ENCODE data around the gene NFIC.

NFIC gene

GRCh38 chr19:3433805-3434540 lies 67.6 kb downstream of the NFIC start:
- H2BK5ac ChIP-seq (ENCODE audit: low read depth, low read length, poor library complexity, severe bottlenecking): no peak overlapping the region
- H4K91ac ChIP-seq (ENCODE audit: low read length): peak overlapping the region; percentile 10
- H3K4me3 ChIP-seq (ENCODE audit: insufficient read depth in 1 of 2, low read depth in 1 of 2, low read length in 2 of 2): no peak overlapping the region
- no peak overlapping the region for H4K8ac ChIP-seq (ENCODE audit: low read length)
- H3K4me1 ChIP-seq (ENCODE audit: control insufficient read depth, insufficient read depth, low read depth, low read length): peaks cover 9% of the 10 kb centered on the region
- H2BK120ac ChIP-seq (ENCODE audit: low read depth, low read length): no peak overlapping the region
- no peak overlapping the region for H3K18ac ChIP-seq (ENCODE audit: low read depth in 1 of 2, low read length in 2 of 2)
- H2BK15ac ChIP-seq (ENCODE audit: low read depth, poor library complexity, severe bottlenecking): peak overlapping the region; percentile 12
- WGBS: 90% methylated on average over 11 of the region's 11 CpGs
- no peaks in the 10 kb centered on the region for H3K27me3 ChIP-seq (ENCODE audit: control insufficient read depth in 1 of 2, insufficient read depth in 1 of 2, low read length in 2 of 2)
- no peak overlapping the region for H2AFZ ChIP-seq (ENCODE audit: low read depth, low read length)
- peak overlapping the region; percentile 80 for H3K9ac ChIP-seq (ENCODE audit: low read length)
- H3K27ac ChIP-seq (ENCODE audit: low read length, poor library complexity, severe bottlenecking): no peak overlapping the region
- H2AK5ac ChIP-seq (ENCODE audit: low read length, severe bottlenecking): no peak overlapping the region
- H3K23ac ChIP-seq (ENCODE audit: low read length in 2 of 2): no peak overlapping the region
- peaks cover 49 to 53% of the 10 kb centered on the region in 2 experiments for H3K36me3 ChIP-seq (ENCODE audit: control insufficient read depth in 1 of 2, insufficient read depth in 2 of 2, low read depth in 1 of 2, low read length in 2 of 2)
- peaks cover 42% of the 10 kb centered on the region for H3K79me1 ChIP-seq (replicated peaks; ENCODE audit: low read length, poor library complexity, severe bottlenecking)
- H3K4me2 ChIP-seq (ENCODE audit: low read length, poor library complexity, severe bottlenecking): no peak overlapping the region
- peak overlapping the region; percentile 11 to 21 for H2BK12ac ChIP-seq (ENCODE audit: low read length in 2 of 2)
- H3K4ac ChIP-seq (ENCODE audit: low read depth in 1 of 2, low read length in 2 of 2): no peak overlapping the region
- no peak for DNase-seq
- no peak overlapping the region for H3K14ac ChIP-seq (ENCODE audit: low read length in 2 of 2)
- H3K9me3 ChIP-seq (ENCODE audit: control insufficient read depth, low read length): peaks cover 10% of the 10 kb centered on the region

DNA sequence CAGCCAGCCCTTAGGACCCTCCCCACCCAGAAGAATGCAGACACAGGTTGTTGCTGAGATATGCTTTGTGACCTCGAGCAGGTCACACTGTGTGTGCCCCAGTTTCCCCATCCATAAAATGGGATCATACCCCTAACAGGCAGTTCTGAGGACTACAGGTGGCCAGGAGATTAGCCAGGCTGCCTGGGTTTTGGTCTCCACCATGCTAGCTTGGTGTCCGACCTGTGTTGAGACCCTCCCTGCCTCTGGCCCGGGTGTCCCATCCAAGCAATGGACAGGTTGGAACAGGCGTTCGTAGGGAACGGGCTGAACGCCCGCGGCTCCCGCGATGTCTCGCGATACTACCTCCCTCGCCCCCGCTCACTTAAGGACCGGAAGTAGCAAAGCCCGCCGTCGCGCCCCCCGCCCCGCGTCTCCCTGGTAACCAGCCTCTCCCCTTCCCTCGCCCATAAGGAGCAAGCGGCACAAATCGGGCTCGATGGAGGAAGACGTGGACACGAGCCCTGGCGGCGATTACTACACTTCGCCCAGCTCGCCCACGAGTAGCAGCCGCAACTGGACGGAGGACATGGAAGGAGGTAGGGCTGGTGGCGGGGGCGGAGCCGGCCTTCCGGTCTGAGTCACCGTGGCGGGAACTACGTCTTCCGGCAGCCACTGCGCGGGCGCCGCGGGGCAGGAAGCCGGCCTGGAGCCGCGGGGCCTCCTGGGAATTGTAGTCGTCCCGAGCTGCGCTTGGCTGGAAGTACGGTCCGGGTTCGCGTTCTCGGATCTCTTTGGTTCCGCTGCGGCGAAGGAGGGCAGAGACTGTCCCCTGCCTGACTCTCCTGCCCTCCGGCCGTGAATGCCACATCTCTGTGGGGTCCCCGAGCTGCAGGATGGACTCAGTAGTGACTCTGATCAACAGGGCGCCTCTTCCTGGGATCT lies 68.5 kb downstream of the NFIC start:
- Histone ChIP-seq H3K79me1 (replicated peaks; ENCODE audit: low read length, poor library complexity, severe bottlenecking) (peaks cover 43% of the 10 kb centered on the region), H3K23ac (ENCODE audit: low read length in 2 of 2) (peak overlapping the region in 1 of 2 experiments; percentile 42), H2BK15ac (ENCODE audit: low read depth, poor library complexity, severe bottlenecking) (peak overlapping the region; percentile 55), H3K36me3 (ENCODE audit: control insufficient read depth in 1 of 2, insufficient read depth in 2 of 2, low read depth in 1 of 2, low read length in 2 of 2) (peaks cover 50 to 54% of the 10 kb centered on the region in 2 experiments), H3K4me2 (ENCODE audit: low read length, poor library complexity, severe bottlenecking) (peak overlapping the region; percentile 64), H3K4me3 (ENCODE audit: insufficient read depth in 1 of 2, low read depth in 1 of 2, low read length in 2 of 2) (peak overlapping the region; percentile 63 to 71), H2BK5ac (ENCODE audit: low read depth, low read length, poor library complexity, severe bottlenecking) (peak overlapping the region; percentile 21), H3K18ac (ENCODE audit: low read depth in 1 of 2, low read length in 2 of 2) (peak overlapping the region; percentile 49 to 100), H2AK5ac (ENCODE audit: low read length, severe bottlenecking) (peak overlapping the region; percentile 3), H4K91ac (ENCODE audit: low read length) (peak overlapping the region; percentile 73), H3K9me3 (ENCODE audit: control insufficient read depth, low read length) (peaks cover 10% of the 10 kb centered on the region), H2BK12ac (ENCODE audit: low read length in 2 of 2) (peak overlapping the region in 1 of 2 experiments; percentile 4), H3K9ac (ENCODE audit: low read length) (peak overlapping the region; percentile 82), H3K14ac (ENCODE audit: low read length in 2 of 2) (peak overlapping the region in 1 of 2 experiments; percentile 77), H2BK120ac (ENCODE audit: low read depth, low read length) (peak overlapping the region; percentile 55), H3K4me1 (ENCODE audit: control insufficient read depth, insufficient read depth, low read depth, low read length) (peaks cover 9% of the 10 kb centered on the region), H3K27ac (ENCODE audit: low read length, poor library complexity, severe bottlenecking) (peak overlapping the region; percentile 81), H4K8ac (ENCODE audit: low read length) (peak overlapping the region; percentile 80), H3K27me3 (ENCODE audit: control insufficient read depth in 1 of 2, insufficient read depth in 1 of 2, low read length in 2 of 2) (no peaks in the 10 kb centered on the region), H3K4ac (ENCODE audit: low read depth in 1 of 2, low read length in 2 of 2) (peak overlapping the region; percentile 18 to 92), H2AFZ (ENCODE audit: low read depth, low read length) (no peak overlapping the region)
- DNase-seq: peak; percentile 97
- 1% methylated on average over 64 of the region's 67 CpGs for WGBS

- H4K8ac ChIP-seq (ENCODE audit: low read length): peak overlapping the region; percentile 8
- H4K91ac ChIP-seq (ENCODE audit: low read length): no peak overlapping the region
- no peak overlapping the region for H3K23ac ChIP-seq (ENCODE audit: low read length in 2 of 2)
- H2AFZ ChIP-seq (ENCODE audit: low read depth, low read length): no peak overlapping the region
- H2BK5ac ChIP-seq (ENCODE audit: low read depth, low read length, poor library complexity, severe bottlenecking): no peak overlapping the region
- H3K27me3 ChIP-seq (ENCODE audit: control insufficient read depth in 1 of 2, insufficient read depth in 1 of 2, low read length in 2 of 2): no peaks in the 10 kb centered on the region
- no peak overlapping the region for H2BK120ac ChIP-seq (ENCODE audit: low read depth, low read length)
- 68% methylated on average over 12 of the region's 13 CpGs for WGBS
- no peaks in the 10 kb centered on the region for H3K9me3 ChIP-seq (ENCODE audit: control insufficient read depth, low read length)
- peaks cover 39% of the 10 kb centered on the region for H3K79me1 ChIP-seq (replicated peaks; ENCODE audit: low read length, poor library complexity, severe bottlenecking)
- H2BK12ac ChIP-seq (ENCODE audit: low read length in 2 of 2): no peak overlapping the region
- no peak overlapping the region for H3K18ac ChIP-seq (ENCODE audit: low read depth in 1 of 2, low read length in 2 of 2)
- no peak overlapping the region for H3K4me2 ChIP-seq (ENCODE audit: low read length, poor library complexity, severe bottlenecking)
- no peak for DNase-seq
- no peak overlapping the region for H3K4me3 ChIP-seq (ENCODE audit: insufficient read depth in 1 of 2, low read depth in 1 of 2, low read length in 2 of 2)
- H3K36me3 ChIP-seq (ENCODE audit: control insufficient read depth in 1 of 2, insufficient read depth in 2 of 2, low read depth in 1 of 2, low read length in 2 of 2): peaks cover 57% of the 10 kb centered on the region in 2 experiments
- H3K9ac ChIP-seq (ENCODE audit: low read length): no peak overlapping the region
- H3K4me1 ChIP-seq (ENCODE audit: control insufficient read depth, insufficient read depth, low read depth, low read length): peaks cover 15% of the 10 kb centered on the region
- no peak overlapping the region for H2AK5ac ChIP-seq (ENCODE audit: low read length, severe bottlenecking)
- no peak overlapping the region for H3K14ac ChIP-seq (ENCODE audit: low read length in 2 of 2)
- H2BK15ac ChIP-seq (ENCODE audit: low read depth, poor library complexity, severe bottlenecking): no peak overlapping the region
- no peak overlapping the region for H3K4ac ChIP-seq (ENCODE audit: low read depth in 1 of 2, low read length in 2 of 2)
- no peak overlapping the region for H3K27ac ChIP-seq (ENCODE audit: low read length, poor library complexity, severe bottlenecking)
Observed at GRCh38 chr19:3440082-3440481, 73.7 kb downstream of the NFIC start.

All from mesenchymal stem cell (in vitro differentiated cells and primary cell).